T-helper 2 cell (primary cell): Measurements from ENCODE around the gene COL24A1.
"Not testable (repeated sequence)": the region's sequence is repeated elsewhere in the genome, so short reads cannot be mapped to it uniquely, and the experiment has no call there.

Experiments
- DNase-seq, 5 experiments: peaks; one replicate each; pipeline versions ENCODE4 v3.0.0 to v3.0.0-alpha.2; 2012 to 2022

The COL24A1 gene

DNA sequence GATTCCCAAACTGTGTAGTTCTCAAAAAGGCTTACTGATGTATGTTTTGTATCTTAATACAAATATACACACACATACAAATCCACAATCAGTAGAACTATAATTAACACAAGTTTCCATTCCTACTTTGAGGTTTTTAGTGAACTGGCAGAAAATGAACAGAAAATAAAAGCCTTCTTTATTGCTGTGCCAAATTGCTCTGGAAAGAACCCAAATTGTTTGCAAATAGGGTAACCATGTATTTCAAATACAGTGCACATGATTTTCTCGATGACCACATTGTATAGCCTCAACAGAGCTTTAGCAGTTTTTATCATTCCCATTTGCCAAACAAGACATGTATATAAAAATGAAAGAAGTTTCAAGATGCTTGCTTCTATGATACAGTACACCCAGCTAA lies 173.3 kb downstream of the COL24A1 start:
- DNase-seq = no peak

DNA sequence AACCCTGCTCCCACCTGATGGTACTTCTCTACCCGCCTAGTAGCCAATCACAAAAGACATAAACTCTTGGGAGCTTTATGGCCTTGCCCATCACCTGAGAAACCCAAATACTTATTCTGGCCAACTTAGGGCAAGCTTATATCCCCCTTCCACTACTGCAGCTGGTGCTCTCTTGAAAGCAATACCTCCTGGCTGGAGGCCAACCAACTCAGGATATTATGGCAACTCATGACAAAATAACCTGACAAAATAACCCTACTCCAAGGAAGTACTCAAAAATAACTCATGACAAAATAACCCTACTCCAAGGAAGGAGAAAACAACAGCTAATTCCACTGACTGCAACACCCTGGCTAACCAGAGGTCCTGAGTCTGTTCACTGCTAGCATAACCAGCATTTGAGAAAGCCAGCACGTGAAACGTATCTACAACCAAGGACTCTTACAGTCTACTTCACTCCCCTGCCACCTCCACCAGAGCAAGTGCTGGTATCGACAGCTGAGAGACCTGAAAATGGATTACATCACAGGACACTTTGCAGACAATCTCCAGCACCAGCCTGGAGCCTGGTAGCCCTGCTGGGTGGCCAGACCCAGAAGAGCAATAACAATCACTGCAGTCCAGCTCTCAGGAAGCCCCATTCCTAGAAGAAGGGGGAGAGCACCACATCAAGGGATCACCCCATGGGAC lies 179.9 kb downstream of the COL24A1 start:
- no peak for DNase-seq

DNA sequence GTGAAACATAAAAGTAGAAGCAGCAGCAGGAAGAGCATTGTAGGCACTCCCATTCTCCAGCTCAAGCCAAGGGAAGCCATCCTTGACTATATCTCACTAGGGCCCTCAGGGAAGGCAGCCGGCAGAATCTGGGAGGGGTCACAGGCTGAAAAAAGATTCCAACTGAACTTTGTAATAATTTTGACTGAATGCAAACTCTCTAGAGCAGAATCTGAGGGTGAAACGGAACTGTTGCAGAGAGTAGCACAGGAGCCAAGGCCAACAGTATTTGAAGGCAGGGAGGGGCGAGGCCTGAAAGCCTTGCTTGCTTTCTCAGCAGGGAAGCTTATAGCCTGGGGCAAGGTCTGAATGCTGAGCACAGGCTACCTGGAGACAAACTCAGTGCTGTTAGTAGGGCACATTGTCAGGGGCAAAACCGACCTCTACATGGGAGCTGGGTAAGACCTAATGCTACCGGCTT lies 180.6 kb downstream of the COL24A1 start:
- no peak for DNase-seq

DNA sequence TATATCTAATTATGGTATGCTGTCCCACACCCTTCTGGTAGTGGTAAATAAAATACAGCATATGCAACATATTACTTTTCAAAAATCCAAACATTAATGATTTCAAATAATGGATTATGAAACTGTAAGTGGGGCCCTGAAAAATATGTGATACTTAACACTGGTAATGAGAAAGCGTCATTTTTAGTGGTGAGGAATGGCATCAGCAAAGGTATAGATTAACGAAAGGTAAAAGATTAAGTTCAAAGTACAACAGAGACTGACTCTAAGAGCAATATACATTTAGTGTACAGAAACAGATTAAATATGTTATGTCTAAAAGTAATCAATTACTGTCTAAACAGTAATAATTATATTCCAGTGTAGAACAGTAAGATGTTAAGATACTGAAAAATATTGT lies 194.1 kb downstream of the COL24A1 start:
- no peak for DNase-seq

- no peak for DNase-seq
These were observed 198.8 kb downstream of the COL24A1 start for GRCh38 chr1:85957760-85958159.

DNA sequence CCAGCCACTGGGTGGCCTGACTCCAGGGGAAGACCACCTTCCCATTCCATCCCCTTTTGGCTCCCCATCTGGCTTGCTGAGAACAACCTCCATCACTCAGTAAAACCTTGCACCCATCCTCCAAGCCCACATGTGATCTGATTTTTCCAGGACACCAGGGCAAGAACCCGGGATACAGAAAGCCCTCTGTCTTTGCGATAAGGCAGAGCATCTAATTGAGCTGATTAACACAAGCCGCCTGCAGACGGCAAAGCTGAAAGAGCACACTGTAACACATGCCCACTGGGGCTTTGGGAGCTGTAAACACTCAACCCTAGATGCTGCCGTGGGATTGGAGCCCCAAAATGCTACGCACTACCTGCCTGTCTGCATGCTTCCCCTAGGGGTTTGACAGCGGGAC lies 201.4 kb downstream of the COL24A1 start:
- DNase-seq = not testable (repeated sequence)

- DNase-seq = no peak
These were observed 204.1 kb downstream of the COL24A1 start for GRCh38 chr1:85952460-85952859.

DNA sequence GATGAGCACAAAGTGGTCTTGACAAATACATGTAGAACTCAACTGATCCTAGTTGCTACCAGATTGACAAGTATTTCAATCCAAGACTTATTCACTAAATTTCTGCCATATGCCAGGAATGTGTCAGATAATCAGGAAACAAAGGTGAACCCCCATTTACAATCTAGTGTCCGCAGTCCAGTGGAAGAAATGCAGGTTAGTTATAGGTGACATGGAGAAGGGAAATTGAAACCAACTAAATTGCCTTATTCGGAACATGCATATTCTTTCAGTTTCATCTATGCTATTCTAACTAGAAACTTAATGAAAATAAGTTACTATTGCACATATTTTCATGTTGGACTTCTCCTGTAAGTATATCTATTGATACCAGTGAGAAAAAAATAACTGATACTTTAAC lies 209.4 kb downstream of the COL24A1 start:
- no peak for DNase-seq

- DNase-seq = no peak
These were observed 212.6 kb downstream of the COL24A1 start for GRCh38 chr1:85943945-85944344.

DNA sequence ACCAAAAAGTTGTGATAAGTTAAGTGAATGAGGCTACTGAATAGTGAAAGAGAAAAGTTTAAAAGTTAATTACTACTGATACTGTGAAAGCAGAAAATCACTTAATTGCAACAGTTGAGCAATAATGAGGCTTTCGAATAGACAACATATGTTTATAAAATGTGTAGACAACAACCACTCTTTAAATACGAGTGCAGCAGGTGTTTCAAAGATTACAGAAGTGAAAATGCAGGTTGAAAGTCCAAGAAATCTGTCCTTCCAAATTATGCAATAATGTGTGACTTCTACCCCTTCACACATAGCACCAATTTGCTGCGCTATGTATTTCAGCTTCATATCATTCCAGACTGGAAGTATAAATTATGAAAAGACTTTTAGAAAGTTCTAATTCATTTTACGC lies 213.0 kb downstream of the COL24A1 start:
- no peak for DNase-seq

DNA sequence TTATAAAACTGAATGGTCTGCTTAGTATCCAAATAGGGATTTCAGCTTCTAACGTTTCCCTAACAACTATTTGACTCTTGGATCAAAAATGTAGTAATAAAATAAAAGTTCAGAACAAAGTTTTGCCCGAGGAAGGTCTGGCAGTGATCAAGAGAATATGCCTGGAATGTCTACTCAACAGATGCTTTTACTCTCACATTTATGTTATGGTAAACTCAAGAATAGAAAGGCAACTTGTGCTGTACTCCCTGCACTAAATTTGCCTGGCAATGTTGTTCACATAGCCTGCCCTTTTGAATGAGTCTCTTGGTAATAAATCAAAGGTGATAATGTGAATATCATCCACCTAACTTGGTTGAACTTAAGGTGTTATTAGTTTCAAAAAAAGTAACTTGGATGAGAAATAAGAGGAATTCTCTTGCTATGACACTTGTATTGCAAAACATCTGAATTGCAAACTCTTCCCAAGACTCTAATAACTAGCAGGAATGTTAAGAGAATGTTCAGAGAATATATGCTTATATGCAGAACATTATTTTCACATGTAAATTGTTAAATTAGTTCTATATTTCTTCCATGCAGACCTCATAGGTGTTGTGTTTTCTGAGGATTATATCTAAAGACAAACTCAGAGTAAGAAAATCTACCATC lies 215.8 kb downstream of the COL24A1 start:
- no peak for DNase-seq

DNA sequence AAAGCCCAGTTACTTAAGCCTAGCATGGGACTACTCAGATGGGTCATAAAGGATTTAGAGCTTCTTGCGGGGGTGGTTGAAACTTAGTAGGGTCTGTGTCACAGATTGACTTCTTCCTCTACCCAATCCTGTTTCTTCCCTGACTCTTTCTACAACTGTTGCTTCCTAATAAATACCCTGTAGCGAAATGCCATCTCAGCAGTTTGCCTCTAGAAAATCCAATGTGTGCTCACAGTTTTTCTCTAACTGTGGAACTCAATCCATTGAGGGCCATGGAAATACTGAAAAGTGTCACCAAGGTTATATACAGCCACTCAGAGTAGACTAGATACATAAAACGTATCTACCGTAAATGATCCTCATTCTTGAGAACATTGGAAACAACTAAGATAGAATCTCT lies 217.7 kb downstream of the COL24A1 start:
- DNase-seq = no peak

DNA sequence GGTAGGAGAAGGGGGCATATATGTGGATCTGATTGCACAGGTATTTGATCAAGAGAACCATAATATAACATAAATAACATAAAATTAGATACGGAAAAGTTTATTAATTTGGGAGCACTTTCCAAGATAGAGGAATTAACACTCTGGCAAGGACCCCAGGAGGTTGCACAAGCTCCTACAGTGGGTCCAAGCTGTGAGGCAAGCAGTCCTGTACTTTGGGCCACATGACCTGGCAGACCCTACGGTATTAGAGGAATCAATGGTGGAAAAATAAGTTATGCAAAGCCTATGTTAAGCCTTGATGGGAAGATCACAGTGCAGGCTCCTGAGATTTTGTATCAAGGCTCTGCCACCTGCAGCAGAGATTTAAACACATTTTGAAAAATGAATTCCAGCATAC lies 220.1 kb downstream of the COL24A1 start:
- DNase-seq = no peak

DNA sequence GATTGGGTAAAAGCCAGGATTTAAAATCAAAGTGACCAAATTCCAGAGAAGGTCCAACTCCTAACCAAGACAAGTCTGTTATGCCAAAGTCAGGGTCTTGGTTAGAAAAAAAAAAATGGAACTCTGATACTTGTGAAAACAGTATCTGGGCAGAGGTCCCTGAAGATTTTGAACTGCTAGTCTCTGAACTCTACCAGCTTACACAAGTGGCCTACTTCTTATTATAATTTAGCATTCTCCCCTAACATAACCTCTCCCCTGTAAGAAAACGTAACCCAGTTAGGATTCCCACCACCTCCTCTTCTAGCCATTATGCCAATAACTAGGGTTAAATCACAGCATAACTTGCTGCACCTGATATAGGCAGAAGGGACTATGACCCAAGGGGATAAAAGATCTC lies 220.5 kb downstream of the COL24A1 start:
- DNase-seq = no peak

GRCh38 chr1:85935234-85935633 lies 221.3 kb downstream of the COL24A1 start:
- no peak for DNase-seq

- no peak for DNase-seq
These were observed 222.1 kb downstream of the COL24A1 start for GRCh38 chr1:85934516-85934915.

DNA sequence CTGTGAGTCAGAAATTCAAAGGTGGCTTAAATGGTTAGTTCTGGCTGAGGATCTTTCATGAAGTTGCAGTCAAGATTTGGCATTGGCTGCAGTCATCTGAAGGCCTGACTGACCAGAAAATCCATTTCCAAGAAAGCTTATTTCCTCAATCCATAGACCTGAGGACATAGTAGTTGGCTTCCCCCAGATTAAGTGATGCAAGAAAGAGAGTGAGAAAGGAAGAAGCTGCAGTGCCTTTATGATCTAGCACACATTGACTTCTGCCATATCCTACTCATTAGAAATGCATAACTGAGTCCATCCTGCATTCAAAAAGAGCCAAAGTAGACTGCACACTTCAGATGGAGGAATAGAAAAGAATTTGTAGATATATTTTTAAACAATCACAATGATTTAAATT lies 222.6 kb downstream of the COL24A1 start:
- no peak for DNase-seq

GRCh38 chr1:85911742-85912141 lies 244.8 kb downstream of the COL24A1 start:
- no peak for DNase-seq

DNA sequence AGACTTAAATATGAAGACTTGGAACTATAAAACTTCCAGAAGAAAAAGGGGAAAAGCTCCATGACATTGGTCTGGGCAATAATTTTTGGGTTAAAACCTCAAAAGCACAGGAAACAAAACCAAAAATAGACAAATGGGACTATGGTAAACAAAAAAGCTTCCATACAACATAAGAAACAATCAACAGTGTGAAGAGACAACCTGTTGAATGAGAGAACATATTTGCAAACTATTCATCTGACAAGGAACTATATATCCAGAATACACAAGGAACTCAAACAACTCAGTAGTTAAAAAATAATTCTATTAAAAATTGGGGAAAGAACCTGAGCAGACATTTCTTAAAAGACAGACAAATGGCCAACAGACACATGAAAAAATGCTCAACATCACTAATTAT lies 255.7 kb downstream of the COL24A1 start:
- no peak for DNase-seq

GRCh38 chr1:85898861-85899260 lies 257.7 kb downstream of the COL24A1 start:
- no peak for DNase-seq

DNA sequence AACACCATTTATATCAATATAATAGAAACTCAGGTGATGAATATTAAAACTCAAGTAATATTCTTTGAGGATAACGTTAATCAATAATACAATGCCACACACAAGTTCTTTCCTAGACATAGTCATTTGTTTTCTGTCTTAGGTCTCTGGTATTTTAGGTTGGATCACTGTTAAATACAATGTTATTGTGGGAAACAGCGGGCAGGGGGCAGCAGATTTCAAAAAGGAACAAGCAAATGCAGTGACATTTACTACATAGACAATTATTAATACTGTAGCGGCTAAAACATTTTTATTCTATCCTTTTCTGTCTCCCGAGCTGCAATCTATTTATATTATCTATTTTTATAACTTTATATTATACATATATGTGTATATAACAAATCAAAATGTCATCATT lies 261.9 kb downstream of the COL24A1 start:
- DNase-seq = no peak

GRCh38 chr1:85892366-85892765 lies 264.2 kb downstream of the COL24A1 start:
- no peak for DNase-seq

- DNase-seq = no peak
These were observed 266.7 kb downstream of the COL24A1 start for GRCh38 chr1:85889870-85890269.

DNA sequence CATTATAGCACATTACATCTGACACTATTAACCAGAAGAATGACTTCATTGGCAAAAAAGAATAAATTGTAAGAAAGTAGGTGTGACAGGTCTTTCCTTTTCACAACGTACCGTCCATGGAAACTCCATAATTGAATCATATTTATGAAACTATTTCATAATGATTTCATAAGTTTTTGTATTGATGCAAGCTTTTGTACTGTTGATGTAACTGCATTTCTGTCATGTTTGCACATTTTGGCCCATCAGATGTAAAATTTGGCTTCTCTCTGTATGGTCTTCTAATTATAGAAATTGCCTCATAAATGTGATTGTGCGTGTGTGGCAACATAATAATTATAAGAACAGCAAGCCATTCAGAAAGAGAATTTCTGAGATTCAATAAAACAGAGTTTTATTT lies 267.7 kb downstream of the COL24A1 start:
- no peak for DNase-seq
